Stimulated activated CD4-positive, alpha-beta T cell treated with anti-CD3 and anti-CD28 coated beads, Interleukin-2, amount 100 ng/mL, for 24 hours (primary cell): Measurements from ENCODE around the gene BACE1-AS.
"Not testable (repeated sequence)": the region's sequence is repeated elsewhere in the genome, so short reads cannot be mapped to it uniquely, and the experiment has no call there.

Experiments
- DNase-seq, 2 donors: peaks; one replicate each; pipeline ENCODE4 v3.0.0-alpha.2; 2020

Gene BACE1-AS

DNA sequence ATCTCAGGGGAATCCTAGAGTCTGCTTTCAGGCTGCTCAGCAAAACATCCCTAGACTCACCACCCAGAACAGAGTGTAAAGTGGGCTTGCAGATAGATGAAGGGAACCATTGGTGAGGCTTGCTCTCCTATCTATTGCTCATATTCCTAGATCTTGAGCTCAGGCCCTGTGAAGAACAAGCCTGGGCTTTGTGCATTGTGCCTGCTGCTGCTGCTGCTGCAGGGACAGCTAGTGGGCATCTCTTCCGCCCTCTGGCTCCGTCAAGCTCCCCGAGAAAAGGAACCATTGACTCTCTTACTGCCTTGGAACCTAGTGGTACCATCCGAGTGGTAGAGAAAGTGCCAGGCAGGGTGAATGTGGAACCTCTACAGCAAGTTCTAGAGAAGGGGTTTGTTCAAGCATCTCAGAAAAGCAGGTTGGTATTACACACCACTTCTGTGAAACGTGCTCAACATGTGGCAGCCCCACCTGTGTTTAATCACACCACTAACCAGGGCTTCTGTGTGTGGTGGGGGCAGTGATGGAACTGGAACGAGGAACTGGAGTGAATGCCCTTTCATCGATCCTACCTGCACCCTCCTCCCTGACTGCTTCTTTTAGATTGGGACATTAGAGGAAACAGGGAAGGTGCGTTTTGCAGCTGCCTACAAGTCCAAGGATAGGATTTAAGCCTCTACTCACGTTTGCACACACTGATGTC, 4.4 kb downstream of the BACE1-AS start:
- no peak for DNase-seq

DNA sequence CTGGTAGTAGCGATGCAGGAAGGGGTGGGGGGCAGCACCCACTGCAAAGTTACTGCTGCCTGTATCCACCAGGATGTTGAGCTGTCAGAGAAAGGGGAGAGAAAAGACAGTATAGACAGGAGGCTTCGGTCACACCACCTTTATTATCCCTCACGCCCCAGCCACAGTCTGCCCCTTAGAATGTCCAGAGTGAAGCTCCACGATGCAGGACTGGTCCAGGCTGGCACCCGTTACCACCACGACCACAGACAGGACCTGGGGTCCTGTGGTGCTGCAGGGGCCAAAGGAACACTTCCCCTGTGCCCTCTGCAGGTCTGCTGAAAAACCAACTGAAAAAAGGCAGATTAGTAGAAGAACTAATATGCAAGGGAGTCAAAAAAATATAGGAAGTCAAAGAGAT, 5.7 kb downstream of the BACE1-AS start:
- DNase-seq, result no peak

DNA sequence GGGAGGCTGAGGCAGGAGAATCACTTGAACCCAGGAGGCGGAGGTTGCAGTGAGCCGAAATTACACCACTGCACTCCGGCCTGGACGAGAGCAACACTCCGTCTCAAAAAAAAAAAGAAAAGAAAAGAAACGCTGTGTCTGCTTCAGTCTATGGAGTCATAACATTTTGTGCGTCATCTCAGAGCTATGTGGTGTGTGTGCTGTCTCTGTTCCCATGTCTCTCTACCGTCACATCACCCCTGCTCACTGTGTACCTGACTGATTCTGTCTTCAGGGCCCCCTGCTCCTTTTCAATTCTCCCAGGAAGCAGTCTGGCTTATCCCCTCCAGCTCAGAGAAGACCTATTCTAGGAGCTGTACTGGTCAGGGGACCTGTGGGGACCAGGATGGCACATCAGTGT, 7.0 kb downstream of the BACE1-AS start:
- no peak for DNase-seq

DNA sequence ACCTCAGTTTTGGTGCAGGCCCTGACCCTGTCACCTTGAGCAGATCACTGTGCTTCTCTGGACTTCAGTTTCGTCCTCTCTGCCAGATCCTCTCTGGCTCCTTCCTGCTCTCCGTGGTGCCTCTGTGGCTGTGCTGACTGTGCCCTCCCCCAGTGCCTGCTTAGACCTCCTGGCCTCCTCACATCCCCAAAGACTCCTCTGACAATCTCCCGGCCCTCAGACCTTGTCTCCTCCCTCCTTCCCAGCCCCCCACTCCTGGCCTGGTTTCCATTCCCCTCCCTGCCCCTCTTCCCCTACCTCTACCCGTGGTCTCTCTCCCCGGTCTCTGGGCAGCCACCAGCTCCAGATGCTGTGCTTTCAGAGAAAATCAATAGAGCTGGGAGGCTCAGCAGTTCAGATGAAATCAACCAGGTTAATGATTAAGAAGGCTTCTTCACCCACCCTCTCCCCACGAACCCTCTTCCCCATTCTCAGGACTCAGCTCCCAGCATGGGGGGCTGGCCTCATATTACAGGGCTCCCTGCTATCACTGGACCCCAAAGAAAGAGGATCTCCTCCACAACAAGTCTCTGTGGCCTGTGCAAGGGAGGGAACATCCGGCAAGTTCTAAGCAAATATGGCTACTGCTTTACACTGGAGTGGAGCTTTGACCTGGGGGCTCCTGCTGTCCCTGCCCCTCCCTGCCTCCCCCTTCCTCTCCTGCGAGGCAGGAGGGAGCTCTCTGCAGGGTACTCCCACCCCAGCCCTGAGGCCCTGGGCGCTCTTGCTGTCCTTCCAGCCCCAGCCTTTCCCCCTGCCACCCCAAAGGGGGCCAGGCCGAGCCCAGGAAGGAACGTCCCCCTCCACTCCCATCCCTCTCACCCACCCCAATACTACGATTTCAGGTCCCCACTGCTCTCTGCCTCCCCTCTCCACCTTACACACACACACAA, 8.5 kb downstream of the BACE1-AS start:
- no peak for DNase-seq

DNA sequence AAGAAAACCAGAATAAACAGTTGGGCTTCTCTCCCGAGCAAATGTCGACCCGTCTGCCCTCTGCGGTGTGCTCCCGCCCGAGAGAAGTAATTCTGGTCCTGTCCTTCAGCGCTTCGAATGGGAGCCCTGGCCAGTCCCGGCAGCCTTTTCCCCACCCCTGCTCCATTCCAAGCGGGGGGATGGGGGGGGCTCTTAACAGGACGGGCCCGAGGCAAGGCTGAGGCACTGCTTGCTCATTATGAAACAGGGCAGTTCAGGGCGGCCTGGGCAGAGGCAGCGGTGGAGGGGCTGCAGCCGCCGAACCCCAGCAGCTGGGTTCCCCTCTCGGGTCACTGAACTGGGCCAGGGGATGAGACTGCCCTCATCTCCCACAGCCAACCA, 9.1 kb downstream of the BACE1-AS start:
- DNase-seq, result no peak

DNA sequence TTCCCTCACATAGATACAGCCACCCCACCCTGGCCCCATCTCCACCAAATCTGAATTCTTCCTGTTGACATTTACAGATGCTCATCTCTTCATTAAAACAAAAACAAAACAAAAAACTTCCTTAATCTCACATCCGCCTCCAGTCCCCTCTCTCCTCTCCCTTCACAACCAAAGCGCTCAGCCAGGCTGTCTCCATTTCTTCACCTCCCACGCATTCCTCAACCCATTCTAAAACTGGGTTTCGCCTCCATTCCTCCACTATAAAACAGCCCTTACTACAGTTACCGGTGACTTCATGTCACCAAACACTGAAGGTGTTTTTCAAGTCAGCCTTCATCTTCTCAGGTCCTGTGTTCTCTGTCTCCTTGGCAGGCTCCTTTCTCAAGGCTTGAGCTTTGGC, 9.6 kb downstream of the BACE1-AS start:
- no peak for DNase-seq

DNA sequence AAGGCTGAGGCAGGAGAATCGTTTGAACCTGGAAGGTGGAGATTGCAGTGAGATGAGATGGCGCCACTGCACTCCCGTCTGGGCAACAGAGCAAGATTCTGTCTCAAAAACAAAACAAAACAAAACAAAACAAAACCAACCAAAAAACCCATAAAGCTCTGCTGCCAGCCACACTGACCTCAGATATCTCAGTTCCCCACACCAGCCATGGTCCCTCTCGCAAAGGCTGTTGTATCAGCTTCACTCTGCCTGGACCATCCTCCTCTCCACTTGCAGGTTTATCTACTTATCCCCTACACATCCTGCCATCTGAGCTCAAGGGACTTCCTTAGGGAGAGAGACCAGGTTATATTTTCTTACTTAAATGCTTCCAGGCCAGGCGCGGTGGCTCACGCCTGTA, 11.1 kb downstream of the BACE1-AS start:
- DNase-seq, result no peak

DNA sequence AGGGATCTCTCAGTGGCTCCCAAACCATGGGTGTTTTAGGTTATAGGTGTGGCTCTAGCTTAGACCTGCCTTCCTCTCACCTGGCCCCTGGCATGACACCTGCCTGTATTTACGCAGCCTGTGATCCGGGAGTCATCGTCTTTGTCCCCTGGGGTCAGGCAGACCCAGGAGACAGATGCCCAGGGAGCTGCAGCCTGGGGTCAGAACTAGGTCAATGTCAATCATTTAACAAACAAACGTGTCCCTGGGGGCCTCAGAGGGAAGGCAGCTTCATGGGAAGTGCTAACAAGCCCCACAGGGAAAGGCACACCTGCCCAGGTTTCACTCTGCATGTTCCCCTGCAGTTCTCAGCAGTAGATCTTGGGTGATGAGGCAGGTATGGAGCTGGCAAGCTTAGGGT, 12.0 kb downstream of the BACE1-AS start:
- DNase-seq, result no peak

DNA sequence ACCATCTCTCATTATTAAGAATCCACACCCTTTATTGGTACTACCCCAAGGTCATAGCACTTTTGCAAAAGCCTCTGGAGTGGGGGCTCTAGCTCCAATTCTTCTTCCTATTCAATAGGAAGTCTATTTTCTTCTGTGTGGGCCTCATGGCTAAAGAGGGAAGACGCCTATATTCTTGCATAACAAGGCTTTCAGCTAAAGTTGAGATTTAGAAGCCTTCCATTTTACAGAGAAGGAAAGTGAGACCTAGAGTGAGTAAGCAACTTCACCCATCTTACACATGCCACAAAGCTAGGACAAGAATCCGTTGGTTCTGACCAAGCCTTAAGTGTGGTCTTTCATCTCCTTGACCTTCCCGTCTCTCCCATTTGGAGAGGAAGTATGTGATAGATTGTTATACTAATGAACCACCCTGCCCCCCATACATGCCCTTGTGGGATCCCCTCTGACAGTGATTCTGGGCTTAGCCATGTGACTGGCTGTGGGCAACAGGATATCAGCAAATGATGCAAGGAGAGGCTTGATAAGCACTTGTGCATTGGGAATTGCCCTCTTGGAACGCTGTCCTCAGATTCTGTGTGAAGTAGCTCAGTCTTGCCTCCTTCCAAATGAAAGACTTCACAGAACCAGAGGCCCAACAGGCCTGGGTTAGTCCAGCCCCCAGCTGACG, 12.6 kb downstream of the BACE1-AS start:
- no peak for DNase-seq

DNA sequence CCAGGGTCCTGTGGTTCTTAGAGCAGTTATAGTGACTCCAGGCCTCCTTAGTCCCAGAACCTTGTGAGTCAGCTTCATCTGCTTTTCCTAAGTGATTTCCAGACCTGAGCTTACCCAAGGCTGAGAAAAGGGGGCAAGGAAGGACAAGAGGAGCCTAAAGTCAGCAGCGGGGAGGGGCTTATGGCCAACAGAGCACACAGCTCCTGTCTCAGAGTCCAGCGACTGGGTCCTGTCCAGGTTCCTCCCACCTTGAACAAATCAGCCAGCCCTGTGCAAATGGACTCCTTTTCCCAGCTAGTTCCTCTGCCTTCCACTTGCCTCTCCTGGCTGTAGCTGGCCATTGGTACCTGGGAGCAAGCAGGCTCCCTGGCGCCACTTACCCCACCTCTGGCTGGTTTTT, 14.0 kb downstream of the BACE1-AS start:
- no peak for DNase-seq

DNA sequence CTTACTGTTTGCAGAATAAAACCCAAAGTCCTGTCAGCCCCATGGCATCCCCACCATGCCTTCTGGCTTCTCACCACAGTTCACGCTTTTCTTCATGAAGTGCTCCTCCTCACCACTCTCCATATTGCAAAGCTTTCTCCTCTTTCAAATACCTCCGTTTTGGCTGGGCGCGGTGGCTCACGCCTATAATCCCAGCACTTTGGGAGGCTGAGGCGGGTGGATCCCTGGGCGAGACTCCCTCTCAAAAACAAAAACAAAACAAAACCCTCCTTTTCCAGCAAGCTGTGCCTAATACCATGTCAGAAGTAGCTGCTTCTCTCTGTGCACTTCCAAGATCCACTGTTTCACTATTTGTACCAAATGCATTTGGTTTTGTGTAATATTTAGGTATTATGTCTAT, 18.2 kb downstream of the BACE1-AS start:
- no peak for DNase-seq

DNA sequence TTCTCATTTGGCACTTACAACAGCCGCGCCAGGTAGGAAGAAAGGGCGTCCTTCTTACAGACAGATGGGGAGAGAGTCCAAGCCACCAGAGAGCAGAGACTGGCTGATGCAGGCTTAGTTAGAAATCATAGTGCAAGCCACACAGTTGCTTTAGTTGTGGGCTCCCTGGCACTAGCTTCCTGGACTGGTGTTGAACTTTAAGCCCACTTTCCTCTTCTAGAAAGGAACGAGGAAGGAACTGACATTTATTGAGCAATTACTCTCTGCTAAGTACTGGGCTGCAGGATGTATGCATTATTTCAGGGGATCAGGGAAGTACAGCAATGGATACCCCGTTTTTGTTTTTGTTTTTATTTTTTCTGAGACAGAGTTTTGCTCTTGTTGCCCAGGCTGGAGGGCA, 21.9 kb downstream of the BACE1-AS start:
- no peak for DNase-seq

DNA sequence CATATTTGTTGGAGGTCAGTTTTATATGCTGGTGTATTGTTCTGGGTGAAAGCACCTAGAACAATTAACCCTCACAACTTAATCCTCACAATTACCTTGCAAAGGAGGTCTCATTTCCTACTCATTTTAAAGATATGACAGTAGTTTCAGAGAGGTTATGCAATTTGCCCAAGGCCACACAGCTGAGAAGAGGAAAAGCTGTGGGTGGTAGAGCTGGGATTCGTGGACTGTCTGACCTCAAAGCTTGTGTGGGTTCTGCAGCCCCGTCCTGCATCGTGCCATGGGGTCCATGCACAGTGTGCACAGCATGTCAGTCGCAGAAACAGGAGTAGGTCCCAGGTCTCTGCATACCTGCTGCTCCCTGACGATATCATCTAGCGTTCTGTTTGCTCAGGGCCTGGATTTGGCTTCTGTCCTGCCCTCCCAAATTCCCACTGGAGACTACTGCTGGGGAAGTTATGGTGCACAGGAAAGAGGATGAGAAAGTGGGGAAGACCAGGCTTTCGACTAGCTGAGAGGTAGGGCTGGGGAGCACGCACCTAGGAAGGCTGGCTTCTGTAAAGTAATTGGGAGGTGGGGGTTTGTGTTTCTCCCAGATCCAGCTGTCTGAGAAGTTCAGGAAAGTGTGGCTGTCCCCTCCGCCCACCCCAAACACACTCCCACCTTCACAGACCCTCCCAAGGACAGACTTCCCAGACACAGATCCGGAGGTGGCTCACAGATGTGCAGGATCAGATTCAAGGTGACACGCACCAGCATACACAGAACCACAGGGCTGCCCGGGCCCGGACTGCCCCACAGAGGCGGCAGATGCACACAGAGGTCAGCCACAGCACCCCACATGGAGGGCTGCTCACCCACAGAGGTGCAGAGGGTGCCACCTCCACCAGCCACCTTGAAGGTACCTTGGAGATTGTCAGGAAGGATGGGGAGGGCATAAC, 23.0 kb downstream of the BACE1-AS start:
- no peak for DNase-seq

DNA sequence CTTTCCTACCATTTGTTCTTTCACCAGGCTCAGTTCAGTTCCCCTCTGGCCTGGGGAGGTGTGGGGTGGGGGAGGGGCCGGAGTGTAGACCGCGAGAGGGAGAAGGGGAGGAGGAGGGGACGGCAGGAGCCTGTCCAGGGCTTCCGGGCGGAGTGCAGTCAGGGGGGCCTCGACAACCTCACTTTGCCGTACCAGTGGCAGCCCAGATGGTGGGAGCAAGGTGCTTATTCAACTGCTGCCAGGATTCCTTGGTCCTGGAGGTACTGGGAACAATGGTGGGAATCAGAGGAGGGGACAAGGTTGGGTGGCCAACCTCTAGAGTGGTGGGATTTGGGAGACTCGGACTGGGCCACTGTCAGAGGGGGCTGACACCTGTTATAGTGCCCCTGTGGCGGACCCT, 23.7 kb downstream of the BACE1-AS start:
- no peak for DNase-seq

DNA sequence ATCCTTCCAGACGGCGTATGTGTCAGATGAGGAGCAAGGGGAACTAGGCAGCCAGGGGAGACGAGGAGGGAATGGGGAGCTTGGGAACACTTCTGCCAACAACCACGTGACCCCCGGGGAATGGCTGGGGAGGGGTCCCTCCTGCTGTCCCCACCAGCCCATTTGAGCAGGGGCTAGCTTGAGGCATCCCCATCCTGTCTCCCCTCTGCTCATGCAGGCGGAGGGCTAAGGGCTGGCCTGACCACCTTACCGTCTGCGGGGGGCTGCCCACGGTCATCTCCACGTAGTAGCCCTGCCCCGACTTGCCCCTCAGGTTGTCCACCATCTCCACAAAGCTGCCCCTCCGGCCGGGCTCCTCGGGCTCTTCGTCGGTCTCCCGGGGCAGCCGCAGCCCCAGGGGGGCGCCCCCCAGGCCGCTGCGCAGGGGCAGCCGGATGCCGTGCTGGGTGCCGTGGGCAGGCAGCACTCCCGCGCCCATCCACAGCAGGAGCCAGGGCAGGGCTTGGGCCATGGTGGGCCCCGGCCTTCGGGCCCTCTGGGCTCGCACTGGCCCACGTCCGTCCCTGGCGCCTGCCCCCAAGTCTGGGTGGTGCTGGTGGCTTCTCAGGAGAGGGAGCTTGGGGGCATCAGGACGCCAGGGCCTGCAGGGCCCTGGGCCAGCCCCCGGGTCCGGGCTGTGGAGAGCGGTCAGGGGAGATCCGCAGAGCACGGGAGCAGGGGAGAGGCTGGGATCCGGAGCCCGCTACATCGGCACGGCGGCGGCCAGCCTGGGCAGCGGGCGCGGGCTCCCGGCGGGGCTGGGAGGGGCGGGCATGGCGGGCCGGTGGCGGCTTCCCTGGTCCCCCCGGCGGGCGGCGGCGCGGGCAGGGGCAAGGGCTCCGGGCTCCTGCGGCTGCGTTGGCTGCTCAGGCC, 24.4 kb downstream of the BACE1-AS start:
- peak; percentile 30 to 42 for DNase-seq

DNA sequence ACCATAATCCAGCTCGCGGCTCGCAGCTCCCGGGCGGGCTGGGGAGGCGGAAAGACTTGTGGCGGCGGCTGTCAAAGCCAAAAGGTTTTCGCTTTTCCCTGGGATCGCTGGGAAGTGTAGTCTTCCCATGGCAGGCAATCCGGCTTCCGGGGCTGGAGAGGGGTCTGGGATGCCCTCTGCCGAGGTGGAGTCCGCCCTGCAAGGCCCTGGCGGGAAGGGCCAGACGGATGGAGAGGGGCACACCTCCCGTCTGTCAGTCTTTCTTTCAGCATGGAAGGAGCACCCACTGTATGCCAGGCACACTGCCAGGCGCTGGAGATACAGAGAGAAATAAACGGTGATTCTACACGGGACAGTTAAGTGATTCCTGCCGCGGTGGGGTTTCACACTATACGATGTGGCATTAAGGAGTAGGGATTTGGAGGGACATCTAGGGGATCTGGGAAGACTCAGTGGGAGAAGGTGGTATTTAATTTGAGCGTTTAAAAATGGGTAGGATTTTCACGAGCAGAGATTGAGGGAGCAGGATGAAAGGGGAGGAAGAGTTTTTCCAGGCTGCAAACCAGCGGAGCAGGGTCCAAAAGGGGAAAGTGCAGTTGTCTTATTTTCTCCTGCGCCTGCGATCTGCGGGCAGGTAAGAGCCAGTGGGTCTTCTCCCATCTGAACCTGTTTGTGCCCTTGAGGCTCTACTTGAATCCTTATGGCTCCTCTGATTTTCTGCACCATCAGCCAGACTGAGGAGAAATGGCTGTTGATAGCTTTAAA, 25.2 kb downstream of the BACE1-AS start, which contains the start of gene BACE1:
TSS of gene BACE1 (minus strand) at position 60 of the 765 bp plus-strand sequence. CDS start 461 bp downstream, outside the sequence.
- no peak for DNase-seq

DNA sequence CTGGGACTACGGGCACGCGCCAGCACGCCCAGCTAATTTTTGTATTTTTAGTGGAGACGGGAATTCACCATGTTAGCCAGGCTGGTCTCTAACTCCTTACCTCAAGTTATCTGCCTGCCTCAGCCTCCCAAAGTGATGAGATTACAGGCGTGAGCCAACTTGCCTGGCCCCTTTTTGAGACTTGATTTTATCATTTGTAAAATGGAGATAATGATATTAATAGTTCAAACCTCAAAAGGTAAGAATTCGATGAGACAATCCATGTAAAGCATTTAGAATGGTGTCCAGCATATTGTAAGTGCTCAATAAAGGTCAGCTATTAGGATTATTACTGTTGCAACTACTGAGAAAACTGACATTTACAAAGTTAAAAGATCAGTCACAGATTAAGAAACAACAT, 27.6 kb downstream of the BACE1-AS start:
- DNase-seq, result no peak

DNA sequence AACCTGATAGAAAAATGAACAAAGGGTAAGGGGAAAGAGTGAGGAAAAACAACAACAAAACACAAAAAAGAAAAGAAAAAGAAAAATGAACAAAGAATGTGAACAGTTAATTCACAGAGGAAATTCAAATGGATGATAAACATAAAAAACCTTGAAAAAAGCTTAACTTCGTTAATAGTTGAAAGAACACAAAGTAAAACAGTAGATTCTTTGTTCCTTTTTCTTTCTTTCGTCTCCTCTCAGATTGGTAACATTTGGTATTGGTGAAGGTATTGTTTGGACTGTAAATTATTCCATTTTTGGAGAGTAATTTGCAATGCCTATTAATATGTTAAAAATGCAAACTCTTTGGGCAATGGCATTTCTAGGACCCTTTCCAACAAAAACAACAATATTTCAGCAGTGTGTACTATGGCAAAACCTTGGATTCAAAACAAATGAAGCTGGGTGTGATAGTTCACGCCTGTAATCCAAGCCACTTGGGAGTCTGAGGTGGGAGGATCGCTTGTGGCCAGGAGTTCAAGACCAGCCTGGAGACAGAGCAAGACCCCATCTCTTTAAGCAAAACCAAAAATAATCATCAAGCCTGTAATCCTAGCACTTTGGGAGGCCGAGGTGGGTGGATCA, 28.2 kb downstream of the BACE1-AS start:
- no peak for DNase-seq

DNA sequence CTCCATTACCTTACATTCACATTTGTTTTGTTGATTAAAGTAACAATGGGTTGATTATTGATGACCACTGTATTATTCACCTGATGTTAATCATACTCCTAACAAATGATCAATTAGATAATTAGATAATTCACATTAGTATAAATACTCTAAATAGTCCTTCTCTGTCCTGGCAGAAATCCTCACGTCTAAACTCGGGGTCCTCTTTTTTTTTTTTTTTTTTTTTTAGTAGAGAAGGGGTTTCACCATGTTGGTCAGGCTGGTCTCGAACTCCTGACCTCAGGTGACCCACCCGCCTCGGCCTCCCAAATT, 36.1 kb downstream of the BACE1-AS start:
- not testable (repeated sequence) for DNase-seq
